GM23248 (cell line): ENCODE data around the gene PRKD3. TPM values are rescaled to one million over a fixed set of nuclear protein-coding genes. Genes with fewer than 3 reads are reported as not detected.

Experiments
- DNase-seq: peaks from one replicate; pipeline ENCODE4 v3.0.0-alpha.2; 2015
- H2AFZ ChIP-seq: fragments of 200-600 bp; sonication (generic); 2 replicates; pipeline ENCODE4 v1.6.1; 2016; ENCODE audit warnings: antibody characterized with exemption
- H3F3A ChIP-seq: fragments of 200-600 bp; sonication (generic); 2 replicates; pipeline ENCODE4 v1.6.1; 2016; ENCODE audit warnings: mild to moderate bottlenecking, antibody characterized with exemption, mixed run types; ENCODE audit not compliant: insufficient read depth
- H3K27ac ChIP-seq: fragments of 200-600 bp; sonication (generic); 2 replicates; pipeline ENCODE4 v1.5.1; 2016; ENCODE audit warnings: mild to moderate bottlenecking
- H3K27me3 ChIP-seq: fragments of 200-600 bp; sonication (generic); replicated peaks from 2 replicates; pipeline ENCODE4 v1.6.1; 2016; ENCODE audit warnings: mild to moderate bottlenecking; ENCODE audit not compliant: insufficient read depth
- H3K36me3 ChIP-seq: fragments of 200-600 bp; sonication (generic); 2 replicates; pipeline ENCODE4 v1.6.1; 2016; ENCODE audit warnings: low read depth, mild to moderate bottlenecking
- H3K4me1 ChIP-seq: fragments of 200-600 bp; sonication (generic); 2 replicates; pipeline ENCODE4 v1.6.1; 2016; ENCODE audit warnings: mild to moderate bottlenecking; ENCODE audit not compliant: insufficient read depth
- H3K4me2 ChIP-seq: fragments of 200-600 bp; sonication (generic); one replicate; pipeline ENCODE4 v1.6.1; 2016; ENCODE audit warnings: mild to moderate bottlenecking; ENCODE audit not compliant: unreplicated experiment
- H3K4me3 ChIP-seq: fragments of 200-600 bp; sonication (generic); 2 replicates; pipeline ENCODE4 v1.5.1; 2016; ENCODE audit warnings: mild to moderate bottlenecking
- H3K79me2 ChIP-seq: fragments of 200-600 bp; sonication (generic); 2 replicates; pipeline ENCODE4 v1.6.1; 2016; ENCODE audit warnings: mild to moderate bottlenecking; ENCODE audit not compliant: insufficient read depth
- H3K9ac ChIP-seq: fragments of 200-600 bp; sonication (generic); 2 replicates; pipeline ENCODE4 v1.6.1; 2016; ENCODE audit warnings: mild to moderate bottlenecking
- H3K9me2 ChIP-seq: fragments of 200-600 bp; sonication (generic); 2 replicates; pipeline ENCODE4 v1.6.1; 2016; ENCODE audit warnings: mixed run types, mild to moderate bottlenecking, moderate library complexity; ENCODE audit not compliant: insufficient read depth
- H3K9me3 ChIP-seq: fragments of 200-600 bp; sonication (generic); one replicate; pipeline ENCODE4 v1.6.1; 2017; ENCODE audit warnings: low read depth
- H4K20me1 ChIP-seq: fragments of 200-600 bp; sonication (generic); 2 replicates; pipeline ENCODE4 v1.6.0; 2016; ENCODE audit not compliant: insufficient read depth
- EZH2 ChIP-seq: fragments of 200-600 bp; sonication (generic); IDR thresholded peaks from 2 replicates; pipeline ENCODE4 v1.6.1; 2018; ENCODE audit warnings: antibody characterized with exemption, mild to moderate bottlenecking; ENCODE audit not compliant: insufficient read depth, poor library complexity, severe bottlenecking
- EZH2phosphoT487 ChIP-seq: fragments of 200-600 bp; sonication (generic); IDR thresholded peaks from 2 replicates; pipeline ENCODE4 v1.6.1; 2018; ENCODE audit warnings: antibody characterized with exemption, moderate library complexity, mild to moderate bottlenecking, low read depth; ENCODE audit not compliant: insufficient read depth
- WGBS, 2 experiments: methylation state at CpG; one replicate each; pipeline ENCODE4 v1.1.6; 2015 to 2017; ENCODE audit warnings: low lambda C conversion rate in 2 of 2, low coverage in 1 of 2; ENCODE audit errors: missing lambda C conversion rate in 2 of 2; 5-methylcytosine and 5-hydroxymethylcytosine counted together
- in situ Hi-C: fragments of 300-500 bp; cut with MboI; formaldehyde crosslinking; loops from 2 replicates; pipeline ENCODE4 v1.15.0; 2020
- polyA plus RNA-seq: library from polyadenylated mRNA; unstranded; fragments of >200 nt; fragmentation: Nextera tagmentation; extraction: Ambion mirVana; gene quantifications from 2 replicates; pipeline ENCODE4 v1.2.1, GENCODE V29; 2016
- total RNA-seq: library from RNA; depleted of rRNA; stranded (reverse); fragments of >200 nt; shearing (Covaris generic); gene quantifications from 2 replicates; pipeline ENCODE4 v1.2.3, GENCODE V29; 2014

The PRKD3 gene
- total and polyA plus RNA-seq, 2 experiments from 2014 or later = 19.7 to 74.0 TPM

- peak overlapping the region; percentile 69 for H2AFZ ChIP-seq
- H3F3A ChIP-seq = peaks cover 37% of the 10 kb centered on the region
- no peak for TF ChIP-seq EZH2
- no peak for TF ChIP-seq EZH2phosphoT487
- no peaks in the 10 kb centered on the region for H3K9me3 ChIP-seq
- peaks cover 30% of the 10 kb centered on the region for H3K4me1 ChIP-seq
- peak overlapping the region; percentile 77 for H3K27ac ChIP-seq
- H3K4me3 ChIP-seq = peak overlapping the region; percentile 85
- H3K9me2 ChIP-seq = no peaks in the 10 kb centered on the region
- DNase-seq = peak; percentile 61
- H3K4me2 ChIP-seq = peak overlapping the region; percentile 87
- peaks cover 53% of the 10 kb centered on the region for H3K79me2 ChIP-seq
- H3K27me3 ChIP-seq = no peaks in the 10 kb centered on the region
- H4K20me1 ChIP-seq = no peaks in the 10 kb centered on the region
- WGBS, 2 experiments = 1% methylated on average over 19 to 48 of the region's 61 CpGs
- H3K9ac ChIP-seq = peak overlapping the region; percentile 90
- in situ Hi-C loops = no loop called here
- no peaks in the 10 kb centered on the region for H3K36me3 ChIP-seq
Measured at GRCh38 chr2:37323781-37324535, 675 bp downstream of the PRKD3 start.

- peak; percentile 60 for DNase-seq
- no peaks in the 10 kb centered on the region for H4K20me1 ChIP-seq
- H3K79me2 ChIP-seq = peaks cover 60% of the 10 kb centered on the region
- WGBS, 2 experiments = 2 to 3% methylated on average over 13 of the region's 13 CpGs
- H3K4me1 ChIP-seq = peaks cover 37% of the 10 kb centered on the region
- no peaks in the 10 kb centered on the region for H3K9me2 ChIP-seq
- TF ChIP-seq EZH2phosphoT487 (no peak), EZH2 (no peak)
- no peaks in the 10 kb centered on the region for H3K36me3 ChIP-seq
- in situ Hi-C loops = no loop called here
- peaks cover 44% of the 10 kb centered on the region for H3F3A ChIP-seq
- H2AFZ ChIP-seq = peak overlapping the region; percentile 69
- H3K4me2 ChIP-seq = peak overlapping the region; percentile 87
- H3K9ac ChIP-seq = peak overlapping the region; percentile 90
- peak overlapping the region; percentile 85 for H3K4me3 ChIP-seq
- peak overlapping the region; percentile 77 for H3K27ac ChIP-seq
- no peaks in the 10 kb centered on the region for H3K9me3 ChIP-seq
- H3K27me3 ChIP-seq = no peaks in the 10 kb centered on the region
Measured at GRCh38 chr2:37323176-37323780, 1.4 kb downstream of the PRKD3 start.

GRCh38 chr2:37322368-37322767 lies 2.3 kb downstream of the PRKD3 start:
- peak overlapping the region; percentile 90 for H3K9ac ChIP-seq
- peaks cover 69% of the 10 kb centered on the region for H3K79me2 ChIP-seq
- H3K9me3 ChIP-seq = no peaks in the 10 kb centered on the region
- no peaks in the 10 kb centered on the region for H3K27me3 ChIP-seq
- peak overlapping the region; percentile 87 for H3K4me2 ChIP-seq
- H3K4me3 ChIP-seq = peak overlapping the region; percentile 85
- H3K9me2 ChIP-seq = no peaks in the 10 kb centered on the region
- H3K36me3 ChIP-seq = no peaks in the 10 kb centered on the region
- peak; percentile 60 for DNase-seq
- H3K4me1 ChIP-seq = peaks cover 39% of the 10 kb centered on the region
- peaks cover 50% of the 10 kb centered on the region for H3F3A ChIP-seq
- peak overlapping the region; percentile 77 for H3K27ac ChIP-seq
- TF ChIP-seq EZH2 = no peak
- TF ChIP-seq EZH2phosphoT487 = no peak
- in situ Hi-C loops = no loop called here
- no peaks in the 10 kb centered on the region for H4K20me1 ChIP-seq
- H2AFZ ChIP-seq = no peak overlapping the region; the same call in 1 of the 2 replicates

- Histone ChIP-seq H3K27ac (no peak overlapping the region), H3K79me2 (peaks cover 81% of the 10 kb centered on the region), H4K20me1 (no peaks in the 10 kb centered on the region), H3K4me3 (0 out of 2 replicates have a peak overlapping the region, but pooled peaks have one; percentile 85), H3F3A (peaks cover 40% of the 10 kb centered on the region), H3K9me3 (no peaks in the 10 kb centered on the region), H3K27me3 (no peaks in the 10 kb centered on the region), H3K36me3 (no peaks in the 10 kb centered on the region), H2AFZ (no peak overlapping the region), H3K9ac (no peak overlapping the region), H3K4me2 (peak overlapping the region; percentile 87), H3K4me1 (peaks cover 30% of the 10 kb centered on the region), H3K9me2 (no peaks in the 10 kb centered on the region)
- DNase-seq = no peak
- no peak for TF ChIP-seq EZH2
- TF ChIP-seq EZH2phosphoT487 = no peak
- WGBS, 2 experiments = 89 to 92% methylated on average over 4 of the region's 4 CpGs
- in situ Hi-C loops = no loop called here
Measured at GRCh38 chr2:37321029-37321682, 3.5 kb downstream of the PRKD3 start.
